ENCODE results near the gene NOX1.

DNA sequence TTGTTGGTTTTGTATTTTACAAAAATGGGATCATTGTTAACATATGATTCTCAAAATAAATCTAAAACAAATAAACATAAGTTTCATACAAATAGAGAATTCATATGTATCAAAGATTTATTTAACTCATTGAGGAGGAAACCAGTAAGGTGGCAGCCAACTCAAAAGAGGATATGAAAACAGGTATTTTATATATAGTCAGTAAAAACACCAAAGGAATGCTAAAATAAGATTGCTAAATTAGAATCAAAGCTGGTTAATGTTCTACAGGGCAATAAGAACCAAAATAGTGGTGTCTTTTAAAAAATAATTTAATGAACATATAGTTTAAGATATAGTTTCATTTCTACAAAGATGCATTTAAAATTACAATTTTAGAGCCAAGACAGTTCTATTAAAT lies 31.5 kb upstream of the NOX1 start:
- TF ChIP-seq CTCF (IDR thresholded peaks at IDR 0.05; ENCODE audit: poor library complexity) (no peak), EZH2phosphoT487 (IDR thresholded peaks at IDR 0.05; ENCODE audit: low read depth, severe bottlenecking, unreplicated experiment) (no peak)

Measured in hepatocyte (in vitro differentiated cells).